Activated T-helper 1 cell treated with Interleukin-2 at 50 U/mL for 16 hours (primary cell): ENCODE results near the gene COMP.
"Not testable (repeated sequence)": the region's sequence is repeated elsewhere in the genome, so short reads cannot be mapped to it uniquely, and the experiment has no call there.

ENCODE experiments used
- DNase-seq: peaks from one replicate; pipeline ENCODE4 v3.0.0-alpha.2; 2020; ENCODE audit warnings: low read depth

COMP gene

GRCh38 chr19:18745931-18746330, 45.2 kb downstream of the COMP start:
- no peak for DNase-seq

- DNase-seq: no peak
Measured at GRCh38 chr19:18745012-18745735, 45.9 kb downstream of the COMP start.

- DNase-seq: no peak
Measured at GRCh38 chr19:18743784-18744418, 47.2 kb downstream of the COMP start.

GRCh38 chr19:18742838-18743783, 48.0 kb downstream of the COMP start:
- DNase-seq: no peak

GRCh38 chr19:18742324-18742723, 48.8 kb downstream of the COMP start:
- no peak for DNase-seq

GRCh38 chr19:18741124-18742121, 49.7 kb downstream of the COMP start:
- no peak for DNase-seq

- no peak for DNase-seq
Measured at GRCh38 chr19:18738961-18739690, 52.0 kb downstream of the COMP start.

- DNase-seq: no peak
Measured at GRCh38 chr19:18737954-18738351, 53.2 kb downstream of the COMP start.

- no peak for DNase-seq
Measured at GRCh38 chr19:18737337-18737953, 53.7 kb downstream of the COMP start.

GRCh38 chr19:18736415-18737336, 54.4 kb downstream of the COMP start:
- DNase-seq: no peak

GRCh38 chr19:18735752-18736151, 55.4 kb downstream of the COMP start:
- no peak for DNase-seq

GRCh38 chr19:18735324-18735723, 55.8 kb downstream of the COMP start:
- no peak for DNase-seq

- not testable (repeated sequence) for DNase-seq
Measured at GRCh38 chr19:18733762-18734332, 57.3 kb downstream of the COMP start.

- DNase-seq: no peak
Measured at GRCh38 chr19:18733196-18733647, 57.9 kb downstream of the COMP start.
